Fibroblast of mammary gland (primary cell): ENCODE measurements around the gene STK36.

Experiments used
- DNase-seq: peaks from one replicate; pipeline ENCODE4 v3.0.0-alpha.2; 2010; ENCODE audit warnings: low read depth
- H3K4me3 ChIP-seq: 2 replicates; pipeline ENCODE4 v1.5.1; 2011; ENCODE audit warnings: low read depth, mild to moderate bottlenecking, low read length, moderate library complexity; ENCODE audit not compliant: control insufficient read depth
- CTCF ChIP-seq: conservative IDR thresholded peaks from 2 replicates; pipeline ENCODE4 v1.5.1; 2011; ENCODE audit warnings: low read depth, low read length, inconsistent platforms; ENCODE audit not compliant: control insufficient read depth, insufficient read depth

The STK36 gene

DNA sequence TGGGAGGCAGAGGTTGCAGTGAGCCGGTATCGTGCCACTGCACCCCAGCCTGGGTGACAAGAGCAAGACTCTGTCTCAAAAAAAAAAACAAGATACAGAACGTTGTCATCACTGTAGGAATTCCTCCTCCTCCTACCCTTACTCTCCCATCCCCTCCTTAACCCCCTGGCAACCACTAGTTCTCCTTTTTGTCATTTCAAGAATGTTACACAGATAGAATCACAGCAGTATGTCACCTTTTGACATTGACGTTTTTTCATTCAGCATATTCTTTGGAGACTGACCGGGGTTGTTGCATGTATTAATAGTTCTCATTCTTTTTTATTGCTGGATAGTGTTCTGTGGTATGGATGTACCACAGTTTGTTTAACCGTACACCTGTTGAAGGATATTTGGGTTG is 71.2 kb downstream of the STK36 start:
- H3K4me3 ChIP-seq: no peak overlapping the region
- no peak for DNase-seq
- no peak for TF ChIP-seq CTCF

- no peak overlapping the region for H3K4me3 ChIP-seq
- DNase-seq: no peak
- TF ChIP-seq CTCF: no peak
These were observed 72.7 kb downstream of the STK36 start for GRCh38 chr2:218744615-218745014.

GRCh38 chr2:218745160-218745558 is 73.3 kb downstream of the STK36 start:
- no peak for TF ChIP-seq CTCF
- H3K4me3 ChIP-seq: no peak overlapping the region
- no peak for DNase-seq

GRCh38 chr2:218745559-218746469 is 73.9 kb downstream of the STK36 start:
- H3K4me3 ChIP-seq: no peak overlapping the region
- DNase-seq: no peak
- no peak for TF ChIP-seq CTCF

GRCh38 chr2:218746470-218746795 is 74.5 kb downstream of the STK36 start:
- no peak for DNase-seq
- TF ChIP-seq CTCF: no peak
- no peak overlapping the region for H3K4me3 ChIP-seq

- no peak overlapping the region for H3K4me3 ChIP-seq
- no peak for TF ChIP-seq CTCF
These were observed 75.1 kb downstream of the STK36 start for GRCh38 chr2:218746960-218747359.

DNA sequence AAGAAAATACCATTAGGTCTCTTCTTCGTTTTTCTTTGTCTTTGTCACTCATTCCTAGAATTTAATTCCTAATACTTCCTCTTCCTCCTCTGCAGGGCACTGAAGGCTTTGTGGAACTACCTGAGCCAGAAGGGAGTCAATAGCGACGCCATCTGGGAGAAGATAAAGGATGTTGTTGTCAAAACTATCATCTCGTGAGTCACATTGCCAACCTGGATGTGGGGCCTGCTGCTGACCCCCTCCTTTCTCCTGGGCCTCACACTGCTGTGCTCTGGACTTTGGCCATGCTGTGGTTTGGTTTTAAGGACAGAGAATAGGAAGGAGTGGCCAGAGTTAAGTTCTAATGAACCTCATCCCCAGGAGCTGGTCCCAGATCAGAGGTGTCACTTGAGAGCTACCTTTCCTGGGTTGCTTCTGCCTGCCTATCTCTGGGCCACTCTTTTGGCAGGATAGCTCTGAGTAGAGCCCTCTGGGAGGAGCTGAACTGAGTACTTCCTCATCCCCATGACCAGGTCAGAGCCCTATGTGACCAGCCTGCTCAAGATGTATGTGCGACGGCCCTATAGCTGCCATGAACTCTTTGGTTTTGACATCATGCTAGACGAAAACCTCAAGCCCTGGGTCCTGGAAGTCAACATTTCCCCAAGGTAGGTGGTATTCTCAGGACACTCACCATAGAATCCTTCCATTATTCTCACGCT is 77.0 kb downstream of the STK36 start:
- H3K4me3 ChIP-seq: no peak overlapping the region
- TF ChIP-seq CTCF: no peak
- DNase-seq: no peak

More at GRCh38 chr2:218746960-218747359, 75.1 kb downstream of the STK36 start:
- DNase-seq: no peak
